CD8-positive, alpha-beta memory T cell (primary cell): ENCODE results near the gene POPDC3. TPM values are rescaled to one million over a fixed set of nuclear protein-coding genes. Genes with fewer than 3 reads are reported as not detected.
A peak's percentile ranks its signal among the peaks of the same experiment; 100 is the strongest.

Source experiments
- CTCF ChIA-PET: fragments of 350-600 bp; sonication (Branson Sonifier 250); formaldehyde crosslinking; loops from one replicate; lab custom pipeline; 2021; ENCODE audit warnings: antibody characterized with exemption; lab: Charles Lee
- POLR2A ChIA-PET: fragments of 350-600 bp; sonication (Branson Sonifier 250); formaldehyde crosslinking; loops from one replicate; lab custom pipeline; 2021; ENCODE audit warnings: antibody characterized with exemption; lab: Charles Lee
- DNase-seq, 5 donors: peaks; one replicate each; pipeline versions ENCODE4 v3.0.0 to v3.0.0-alpha.2; 2020 to 2022; ENCODE audit warnings: mixed read lengths in 1 of 5
- H3K27ac ChIP-seq: one replicate; pipeline ENCODE4 v1.7.0; 2013; ENCODE audit warnings: low read depth, mild to moderate bottlenecking, low read length, moderate library complexity
- H3K27me3 ChIP-seq: 2 replicates; pipeline ENCODE4 v1.7.0; 2013; ENCODE audit warnings: low read length, mild to moderate bottlenecking; ENCODE audit not compliant: insufficient read depth, poor library complexity, severe bottlenecking
- H3K36me3 ChIP-seq: 2 replicates; pipeline ENCODE4 v1.7.0; 2013; ENCODE audit warnings: mild to moderate bottlenecking, low read length, moderate library complexity; ENCODE audit not compliant: insufficient read depth
- H3K4me1 ChIP-seq: 2 replicates; pipeline ENCODE4 v1.7.0; 2013; ENCODE audit warnings: mild to moderate bottlenecking, low read length, moderate library complexity; ENCODE audit not compliant: insufficient read depth
- H3K4me3 ChIP-seq: 2 replicates; pipeline ENCODE4 v1.7.0; 2013; ENCODE audit warnings: mild to moderate bottlenecking, low read length
- H3K9me3 ChIP-seq: 2 replicates; pipeline ENCODE4 v1.7.0; 2013; ENCODE audit warnings: mild to moderate bottlenecking, low read length
- H3K27ac Mint-ChIP-seq, 8 donors: one replicate each; pipeline ENCODE4 v1.8.0; 2020 to 2021; ENCODE audit warnings: mixed read lengths in 8 of 8, mild to moderate bottlenecking in 6 of 8, inconsistent platforms in 3 of 8, moderate library complexity in 3 of 8
- H3K27me3 Mint-ChIP-seq, 2 donors: one replicate each; pipeline ENCODE4 v1.8.0; 2020 to 2021; ENCODE audit warnings: mixed read lengths in 2 of 2, mild to moderate bottlenecking in 1 of 2, moderate library complexity in 1 of 2
- H3K36me3 Mint-ChIP-seq, 3 donors: one replicate each; pipeline ENCODE4 v1.8.0; 2020 to 2021; ENCODE audit warnings: mixed read lengths in 3 of 3, inconsistent platforms in 1 of 3, mild to moderate bottlenecking in 1 of 3
- H3K4me1 Mint-ChIP-seq, 3 donors: one replicate each; pipeline ENCODE4 v1.8.0; 2020 to 2021; ENCODE audit warnings: mixed read lengths in 3 of 3, inconsistent platforms in 1 of 3, mild to moderate bottlenecking in 1 of 3
- H3K4me3 Mint-ChIP-seq, 7 donors: one replicate each; pipeline ENCODE4 v1.8.0; 2020 to 2021; ENCODE audit warnings: mixed read lengths in 7 of 7, mild to moderate bottlenecking in 6 of 7, moderate library complexity in 4 of 7, inconsistent platforms in 2 of 7
- H3K9me3 Mint-ChIP-seq, 5 donors: one replicate each; pipeline ENCODE4 v1.8.0; 2020 to 2022; ENCODE audit warnings: mixed read lengths in 5 of 5, mild to moderate bottlenecking in 3 of 5, moderate library complexity in 2 of 5, inconsistent platforms in 1 of 5
- polyA plus RNA-seq: library from polyadenylated mRNA; unstranded; fragments of 300-500 nt; fragmentation: Illumina TruSeq; gene quantifications from one replicate; pipeline ENCODE4 v1.2.3, GENCODE V29; 2021
- total RNA-seq, 2 experiments: library from RNA; stranded (reverse); gene quantifications; one replicate each; pipeline ENCODE4 v1.2.3, GENCODE V29; 2021

Gene POPDC3
- total and polyA plus RNA-seq, 3 experiments from 2014 or later: not detected

- Histone ChIP-seq H3K4me3 (no peak overlapping the region), H3K27ac (no peak overlapping the region), H3K27me3 (peaks cover 5% of the 10 kb centered on the region), H3K4me1 (no peaks in the 10 kb centered on the region), H3K9me3 (no peaks in the 10 kb centered on the region), H3K36me3 (no peaks in the 10 kb centered on the region)
- DNase-seq: no peak
- ChIA-PET POLR2A (no interaction called here), CTCF (no interaction called here)
- no peaks in the 10 kb centered on the region for H3K36me3 Mint-ChIP-seq
- peaks cover 11 to 29% of the 10 kb centered on the region in 2 donors for H3K27me3 Mint-ChIP-seq
- no peaks in the 10 kb centered on the region for H3K4me1 Mint-ChIP-seq
- H3K27ac Mint-ChIP-seq: no peak overlapping the region
- H3K4me3 Mint-ChIP-seq: no peak overlapping the region
- no peaks in the 10 kb centered on the region for H3K9me3 Mint-ChIP-seq
These were observed 18.4 kb downstream of the POPDC3 start for GRCh38 chr6:105161421-105161820.

- H3K4me3 ChIP-seq: no peak overlapping the region
- no peaks in the 10 kb centered on the region for H3K27me3 ChIP-seq
- no peak for DNase-seq
- no peaks in the 10 kb centered on the region for H3K36me3 ChIP-seq
- POLR2A ChIA-PET: no interaction called here
- no peaks in the 10 kb centered on the region for H3K36me3 Mint-ChIP-seq
- H3K27ac ChIP-seq: no peak overlapping the region
- no peaks in the 10 kb centered on the region for H3K4me1 ChIP-seq
- CTCF ChIA-PET: no interaction called here
- H3K9me3 Mint-ChIP-seq: no peaks in the 10 kb centered on the region
- H3K9me3 ChIP-seq: no peaks in the 10 kb centered on the region
- no peaks in the 10 kb centered on the region for H3K4me1 Mint-ChIP-seq
- H3K27ac Mint-ChIP-seq: no peak overlapping the region
- no peak overlapping the region for H3K4me3 Mint-ChIP-seq
- peaks cover 4 to 6% of the 10 kb centered on the region in 2 donors for H3K27me3 Mint-ChIP-seq
These were observed 26.1 kb downstream of the POPDC3 start for GRCh38 chr6:105153676-105154075.

GRCh38 chr6:105152880-105153279 lies 26.9 kb downstream of the POPDC3 start:
- Mint-ChIP-seq H3K27ac (no peak overlapping the region), H3K9me3 (no peaks in the 10 kb centered on the region), H3K27me3 (peaks cover 0 to 4% of the 10 kb centered on the region in 2 donors), H3K36me3 (no peaks in the 10 kb centered on the region), H3K4me3 (no peak overlapping the region), H3K4me1 (no peaks in the 10 kb centered on the region)
- no peaks in the 10 kb centered on the region for H3K36me3 ChIP-seq
- ChIA-PET POLR2A (no interaction called here), CTCF (no interaction called here)
- no peak for DNase-seq
- no peak overlapping the region for H3K4me3 ChIP-seq
- H3K4me1 ChIP-seq: no peaks in the 10 kb centered on the region
- H3K27me3 ChIP-seq: no peaks in the 10 kb centered on the region
- no peak overlapping the region for H3K27ac ChIP-seq
- H3K9me3 ChIP-seq: no peaks in the 10 kb centered on the region

GRCh38 chr6:105151644-105152043 lies 28.2 kb downstream of the POPDC3 start:
- POLR2A ChIA-PET: no interaction called here
- Mint-ChIP-seq H3K9me3 (no peaks in the 10 kb centered on the region), H3K27me3 (peaks cover 0 to 4% of the 10 kb centered on the region in 2 donors), H3K36me3 (no peaks in the 10 kb centered on the region), H3K27ac (no peak overlapping the region), H3K4me3 (no peak overlapping the region), H3K4me1 (no peaks in the 10 kb centered on the region)
- no peaks in the 10 kb centered on the region for H3K9me3 ChIP-seq
- H3K4me1 ChIP-seq: no peaks in the 10 kb centered on the region
- DNase-seq: no peak
- no peak overlapping the region for H3K27ac ChIP-seq
- no peaks in the 10 kb centered on the region for H3K27me3 ChIP-seq
- no peak overlapping the region for H3K4me3 ChIP-seq
- CTCF ChIA-PET: no interaction called here
- no peaks in the 10 kb centered on the region for H3K36me3 ChIP-seq

- no peak for DNase-seq
- Mint-ChIP-seq H3K27ac (peak overlapping the region in 1 of 8 donors; percentile 52), H3K36me3 (no peaks in the 10 kb centered on the region), H3K27me3 (peaks cover 43 to 83% of the 10 kb centered on the region in 2 donors), H3K9me3 (no peaks in the 10 kb centered on the region), H3K4me3 (peak overlapping the region; percentile 35 to 91 (median 68)), H3K4me1 (peaks cover 9 to 17% (median 17%) of the 10 kb centered on the region in 3 donors)
- ChIA-PET CTCF (no interaction called here), POLR2A (no interaction called here)
- H3K36me3 ChIP-seq: no peaks in the 10 kb centered on the region
- H3K27ac ChIP-seq: no peak overlapping the region
- H3K4me3 ChIP-seq: no peak overlapping the region
- peaks cover 21% of the 10 kb centered on the region for H3K27me3 ChIP-seq
- no peaks in the 10 kb centered on the region for H3K4me1 ChIP-seq
- H3K9me3 ChIP-seq: no peaks in the 10 kb centered on the region
These were observed 41.7 kb downstream of the POPDC3 start for GRCh38 chr6:105138141-105138540.

- Histone ChIP-seq H3K36me3 (no peaks in the 10 kb centered on the region), H3K4me1 (no peaks in the 10 kb centered on the region), H3K4me3 (no peak overlapping the region), H3K27ac (no peak overlapping the region), H3K27me3 (peaks cover 21% of the 10 kb centered on the region), H3K9me3 (no peaks in the 10 kb centered on the region)
- DNase-seq: no peak
- Mint-ChIP-seq H3K27ac (no peak overlapping the region), H3K4me1 (peaks cover 9 to 17% (median 17%) of the 10 kb centered on the region in 3 donors), H3K27me3 (peaks cover 39 to 79% of the 10 kb centered on the region in 2 donors), H3K9me3 (no peaks in the 10 kb centered on the region), H3K4me3 (peak overlapping the region; percentile 68 to 91 (median 77)), H3K36me3 (no peaks in the 10 kb centered on the region)
- CTCF ChIA-PET: no interaction called here
- POLR2A ChIA-PET: no interaction called here
These were observed 42.4 kb downstream of the POPDC3 start for GRCh38 chr6:105137388-105137787.

GRCh38 chr6:105136431-105137350 lies 43.1 kb downstream of the POPDC3 start:
- Mint-ChIP-seq H3K36me3 (no peaks in the 10 kb centered on the region), H3K4me3 (peak overlapping the region; percentile 68 to 91 (median 77)), H3K27me3 (peaks cover 46 to 78% of the 10 kb centered on the region in 2 donors), H3K4me1 (peaks cover 9 to 17% (median 17%) of the 10 kb centered on the region in 3 donors), H3K9me3 (no peaks in the 10 kb centered on the region), H3K27ac (no peak overlapping the region)
- POLR2A ChIA-PET: interaction anchor here (0.6 kb wide), 1 partner anchor 1050 kb away, joined by 3 read pairs; no protein-coding TSS in a partner anchor
- CTCF ChIA-PET: no interaction called here
- Histone ChIP-seq H3K27ac (no peak overlapping the region), H3K9me3 (no peaks in the 10 kb centered on the region), H3K36me3 (no peaks in the 10 kb centered on the region), H3K4me3 (no peak overlapping the region), H3K27me3 (peaks cover 21% of the 10 kb centered on the region), H3K4me1 (no peaks in the 10 kb centered on the region)
- peak in 3 of 5 donors; percentile 1 to 9 (median 6) for DNase-seq

- H3K4me1 Mint-ChIP-seq: peaks cover 9 to 17% (median 17%) of the 10 kb centered on the region in 3 donors
- no peaks in the 10 kb centered on the region for H3K9me3 Mint-ChIP-seq
- H3K36me3 ChIP-seq: no peaks in the 10 kb centered on the region
- ChIA-PET CTCF (no interaction called here), POLR2A (no interaction called here)
- no peaks in the 10 kb centered on the region for H3K4me1 ChIP-seq
- H3K27ac ChIP-seq: no peak overlapping the region
- H3K36me3 Mint-ChIP-seq: no peaks in the 10 kb centered on the region
- no peaks in the 10 kb centered on the region for H3K9me3 ChIP-seq
- H3K27me3 ChIP-seq: peaks cover 21% of the 10 kb centered on the region
- no peak for DNase-seq
- no peak overlapping the region for H3K4me3 ChIP-seq
- H3K27me3 Mint-ChIP-seq: peaks cover 40 to 74% of the 10 kb centered on the region in 2 donors
- peak overlapping the region; percentile 63 to 82 (median 67) for H3K4me3 Mint-ChIP-seq
- H3K27ac Mint-ChIP-seq: no peak overlapping the region
These were observed 43.8 kb downstream of the POPDC3 start for GRCh38 chr6:105135907-105136430.
